ENCODE results near the gene C12orf57.
"Not testable (repeated sequence)": the region's sequence is repeated elsewhere in the genome, so short reads cannot be mapped to it uniquely, and the experiment has no call there.

The C12orf57 gene, protein sequence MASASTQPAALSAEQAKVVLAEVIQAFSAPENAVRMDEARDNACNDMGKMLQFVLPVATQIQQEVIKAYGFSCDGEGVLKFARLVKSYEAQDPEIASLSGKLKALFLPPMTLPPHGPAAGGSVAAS

DNA sequence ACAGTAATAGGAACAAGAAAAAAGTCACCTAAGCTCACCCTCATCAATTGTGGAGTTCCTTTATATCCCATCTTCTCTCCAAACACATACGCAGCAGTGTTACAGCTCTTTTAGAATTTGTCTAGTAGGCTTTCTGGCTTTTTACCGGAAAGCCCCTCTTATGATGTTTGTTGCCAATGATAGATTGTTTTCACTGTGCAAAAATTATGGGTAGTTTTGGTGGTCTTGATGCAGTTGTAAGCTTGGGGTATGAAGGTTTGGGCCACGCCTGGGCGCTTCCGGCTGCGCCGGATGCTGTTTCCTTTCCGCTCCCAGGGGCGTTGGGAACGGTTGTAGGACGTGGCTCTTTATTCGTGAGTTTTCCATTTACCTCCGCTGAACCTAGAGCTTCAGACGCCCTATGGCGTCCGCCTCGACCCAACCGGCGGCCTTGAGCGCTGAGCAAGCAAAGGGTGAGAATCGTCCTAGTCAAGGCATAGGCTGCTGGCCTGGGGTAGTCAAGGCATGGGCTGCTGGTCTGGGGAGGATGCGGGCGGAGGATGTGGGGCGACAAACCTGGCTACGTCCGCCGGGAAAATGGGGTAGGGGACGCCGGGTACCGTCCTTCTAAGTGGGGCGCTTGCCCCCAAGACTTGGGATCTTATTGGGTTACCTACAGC is at the start of gene C12orf57, which contains the start of gene RNU7-1:
Gene C12orf57, plus strand, starts transcription at position 301 of the 659 bp plus-strand sequence. Its CDS starts 100 bp downstream, at position 401.
Gene RNU7-1, plus strand, starts transcription at position 95 of the 659 bp plus-strand sequence.
- DNase-seq (ENCODE audit: low spot score) (peak; percentile 95), FAIRE-seq (peak; percentile 2)

DNA sequence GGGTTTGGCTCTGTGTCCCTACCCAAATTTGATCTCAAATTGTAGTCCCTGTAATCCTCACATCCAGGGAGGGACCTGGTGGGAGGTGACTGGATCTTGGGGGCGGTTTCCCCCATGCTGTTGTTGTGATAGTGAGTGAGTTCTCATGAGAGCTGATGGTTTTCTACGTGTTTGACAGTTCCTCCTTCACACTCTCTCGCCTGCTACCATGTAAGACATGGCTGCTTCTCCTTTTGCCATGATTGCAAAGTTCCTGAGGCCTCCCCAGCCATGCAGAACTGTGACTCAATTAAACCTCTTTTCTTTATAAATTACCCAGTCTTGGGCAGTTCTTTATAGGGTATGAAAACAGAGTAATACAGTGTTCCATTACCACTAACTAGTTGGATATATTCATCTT is 49.5 kb upstream of the C12orf57 start:
- DNase-seq (ENCODE audit: low spot score) (no peak), FAIRE-seq (no peak)

DNA sequence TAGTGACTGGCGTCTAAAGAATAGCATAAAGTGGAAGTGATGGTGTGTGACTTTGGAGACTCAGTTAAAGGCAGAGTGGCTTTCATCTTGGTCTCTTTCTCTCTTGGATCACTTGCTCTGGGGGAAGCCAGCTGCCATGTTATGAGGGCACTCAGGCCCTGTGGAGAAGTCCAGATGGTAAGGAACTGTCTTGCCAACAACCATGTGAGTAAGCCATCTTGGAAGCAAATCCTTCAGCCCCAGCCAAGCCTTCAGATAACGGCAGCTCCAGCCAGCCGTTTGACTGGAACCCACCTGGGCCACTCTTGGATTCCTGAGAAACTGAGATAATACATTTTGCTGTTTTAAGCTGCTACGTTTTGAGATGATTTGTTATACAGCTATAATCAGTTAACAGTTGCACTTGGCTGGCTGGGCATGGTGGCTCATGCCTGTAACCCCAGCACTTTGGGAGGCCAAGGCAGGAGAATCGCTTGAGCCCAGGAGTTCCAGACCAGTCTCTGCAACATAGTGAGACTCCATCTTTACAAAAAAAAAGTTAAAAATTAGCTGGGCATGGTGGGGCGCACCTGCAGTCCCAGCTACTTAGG is 46.9 kb upstream of the C12orf57 start:
- DNase-seq (ENCODE audit: low spot score) (no peak), FAIRE-seq (no peak)

DNA sequence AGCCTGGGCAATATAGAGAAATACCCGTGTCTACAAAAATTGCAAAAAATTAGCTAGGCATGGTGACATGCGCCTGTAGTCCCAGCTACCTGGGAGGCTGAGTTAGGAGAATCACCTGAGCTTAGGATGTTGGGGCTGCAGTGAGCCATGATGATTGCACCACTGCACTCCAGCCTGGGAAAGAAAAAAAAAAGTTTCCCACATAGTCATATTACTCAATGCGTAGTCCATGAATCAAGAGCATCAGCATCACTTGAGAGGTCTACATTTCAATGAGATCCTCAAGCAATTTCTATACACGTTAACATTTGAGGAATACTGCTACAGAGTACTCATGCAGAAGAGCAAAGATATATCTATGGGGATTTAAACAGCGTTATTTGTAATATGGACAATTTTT is 44.4 kb upstream of the C12orf57 start:
- FAIRE-seq (no peak), DNase-seq (ENCODE audit: low spot score) (no peak)

DNA sequence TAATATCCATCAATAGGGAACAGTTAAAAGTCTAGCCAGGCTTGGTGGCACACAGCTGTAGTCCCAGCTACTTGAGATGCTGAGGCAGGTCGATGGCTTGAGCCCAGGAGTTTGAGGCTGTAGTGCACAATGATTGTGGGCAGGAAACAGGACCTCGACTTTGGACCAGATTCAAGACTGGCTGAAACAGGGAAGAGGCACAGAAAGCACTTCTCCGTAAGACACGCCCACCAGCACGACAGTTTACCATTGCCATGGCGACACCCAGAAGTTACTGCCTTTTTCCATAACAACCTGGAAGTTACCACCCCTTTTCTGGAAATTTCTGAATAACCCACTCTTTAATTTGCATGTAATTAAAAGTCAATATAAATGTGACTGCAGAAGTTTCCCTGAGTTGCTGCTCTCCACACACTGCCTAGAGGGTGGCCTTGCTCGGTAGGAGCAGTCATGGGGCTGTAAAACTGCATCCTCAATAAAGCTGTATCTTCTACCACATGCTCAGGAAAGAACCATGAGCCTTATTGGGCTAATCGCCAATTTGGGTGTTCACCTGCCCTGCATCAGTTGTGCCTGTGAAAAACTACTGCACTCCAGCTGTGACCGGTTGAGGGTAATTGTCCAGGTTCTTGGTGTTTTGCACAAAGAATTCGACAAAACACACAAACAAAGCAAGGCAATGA is 43.8 kb upstream of the C12orf57 start:
- FAIRE-seq = no peak
- no peak for DNase-seq (ENCODE audit: low spot score)

DNA sequence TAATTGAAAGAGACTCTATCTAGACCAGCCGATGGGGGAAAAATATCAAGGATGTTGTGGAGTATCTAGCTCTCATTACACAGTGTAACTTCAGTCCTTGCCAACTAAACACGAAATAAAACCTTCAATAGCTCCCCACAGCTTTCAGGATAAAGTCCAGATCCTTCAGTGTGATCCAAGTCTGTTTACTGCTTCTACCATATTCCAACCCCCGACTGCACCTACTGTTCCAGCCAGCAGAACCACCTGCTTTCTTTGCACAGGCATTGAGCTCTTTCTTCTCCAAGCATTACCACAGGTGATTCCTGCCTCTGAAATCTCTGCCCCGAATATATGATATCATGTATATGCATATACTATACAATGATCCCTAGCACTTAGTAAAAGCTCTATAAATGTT is 41.4 kb upstream of the C12orf57 start:
- DNase-seq (ENCODE audit: low spot score) = no peak
- no peak for FAIRE-seq

DNA sequence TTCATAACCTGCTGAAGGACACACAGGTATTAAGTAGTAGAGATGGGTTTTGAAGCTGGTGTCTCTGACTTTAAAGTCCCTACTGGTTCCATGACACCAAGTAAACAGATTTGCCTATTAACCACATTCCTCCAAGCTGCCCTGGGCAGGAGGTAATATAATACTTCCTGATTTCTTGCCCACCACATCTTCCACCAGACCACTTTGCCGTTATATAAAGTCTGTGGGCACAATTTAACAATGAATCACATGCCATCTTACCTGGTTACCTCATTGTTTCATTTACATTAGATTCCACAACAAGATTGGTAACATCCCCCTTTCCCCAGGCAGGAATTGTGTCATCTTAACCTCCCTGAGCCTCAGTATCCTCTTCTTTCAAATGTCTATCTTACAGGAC is 40.1 kb upstream of the C12orf57 start:
- FAIRE-seq (no peak), DNase-seq (ENCODE audit: low spot score) (peak; percentile 49)

DNA sequence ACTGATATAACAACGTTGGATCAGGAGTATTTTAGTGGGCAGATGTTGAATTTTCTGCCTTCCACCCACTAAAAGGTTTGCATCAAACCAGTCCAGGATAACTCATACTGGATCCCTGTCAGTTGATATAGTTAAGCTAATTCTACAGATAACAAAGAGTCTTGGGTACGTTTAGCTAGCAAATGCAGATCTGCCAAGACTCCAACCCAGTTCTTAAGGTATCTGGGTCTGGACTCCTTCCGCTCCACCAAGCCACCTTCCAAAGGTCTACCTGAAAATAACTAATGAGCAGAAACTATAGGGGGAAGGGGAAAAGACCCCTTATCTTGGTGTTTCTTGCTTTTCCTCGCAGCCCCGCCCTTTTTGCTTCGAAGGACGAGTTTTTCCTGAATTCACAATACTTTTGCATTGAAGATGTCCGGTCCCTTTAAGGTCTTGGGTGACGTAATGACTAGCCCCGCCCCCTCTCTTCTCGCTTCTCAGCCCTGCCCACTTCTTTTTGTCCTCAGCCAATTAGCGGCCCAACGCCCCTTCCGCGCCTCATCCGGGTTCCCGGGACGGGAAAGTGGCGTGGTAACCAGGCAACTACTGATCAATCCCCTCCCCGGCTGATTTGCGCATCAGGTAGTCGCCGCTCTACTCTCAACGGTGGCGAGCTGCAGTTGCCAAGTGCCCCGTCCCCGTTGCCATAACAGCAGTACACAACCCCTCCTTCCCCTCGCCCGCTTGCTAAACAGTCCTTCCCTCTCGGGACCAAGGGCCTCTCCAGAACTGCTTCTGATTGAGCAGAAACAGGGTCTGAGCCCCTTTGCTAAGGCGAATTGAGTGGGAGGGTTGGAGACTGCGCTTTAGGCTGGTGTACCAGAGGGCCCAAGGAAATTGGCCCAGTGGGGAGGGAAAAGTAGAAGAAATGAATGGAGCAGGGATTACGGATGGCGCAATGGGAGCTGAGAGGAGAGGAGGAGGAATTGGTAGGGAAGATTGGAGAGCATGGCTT is 39.2 kb upstream of the C12orf57 start, which contains the start of gene LRRC23:
Gene LRRC23, plus strand, starts transcription at position 543 of the 997 bp plus-strand sequence. CDS start 812 bp downstream, outside the sequence.
- FAIRE-seq (peak; percentile 84), DNase-seq (ENCODE audit: low spot score) (peak; percentile 79)

DNA sequence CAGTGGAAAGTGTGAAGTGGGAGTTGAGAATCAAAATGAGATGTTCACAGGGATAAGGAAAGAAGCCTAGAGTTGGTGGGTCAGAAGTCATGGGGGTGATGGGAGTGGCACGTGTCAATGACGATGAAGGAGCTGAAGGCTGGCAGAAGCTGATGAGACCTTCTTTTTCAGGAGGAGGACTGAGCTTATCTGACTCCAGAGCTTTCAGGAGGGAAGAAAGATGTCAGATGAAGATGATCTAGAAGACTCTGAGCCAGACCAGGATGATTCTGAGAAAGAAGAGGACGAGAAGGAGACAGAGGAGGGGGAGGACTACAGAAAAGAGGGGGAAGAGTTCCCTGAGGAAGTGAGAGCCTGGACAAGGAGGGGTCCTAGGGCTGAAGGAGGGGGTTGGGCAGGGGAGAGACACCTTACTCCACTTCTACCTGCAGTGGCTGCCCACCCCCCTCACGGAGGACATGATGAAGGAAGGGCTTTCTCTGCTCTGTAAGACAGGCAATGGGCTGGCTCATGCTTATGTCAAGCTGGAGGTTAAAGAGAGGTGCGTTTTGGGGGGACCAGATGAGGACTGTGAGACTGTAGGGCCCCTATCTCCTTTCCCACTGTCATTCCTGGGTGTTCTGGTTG is 38.3 kb upstream of the C12orf57 start:
- DNase-seq (ENCODE audit: low spot score) = no peak
- no peak for FAIRE-seq

DNA sequence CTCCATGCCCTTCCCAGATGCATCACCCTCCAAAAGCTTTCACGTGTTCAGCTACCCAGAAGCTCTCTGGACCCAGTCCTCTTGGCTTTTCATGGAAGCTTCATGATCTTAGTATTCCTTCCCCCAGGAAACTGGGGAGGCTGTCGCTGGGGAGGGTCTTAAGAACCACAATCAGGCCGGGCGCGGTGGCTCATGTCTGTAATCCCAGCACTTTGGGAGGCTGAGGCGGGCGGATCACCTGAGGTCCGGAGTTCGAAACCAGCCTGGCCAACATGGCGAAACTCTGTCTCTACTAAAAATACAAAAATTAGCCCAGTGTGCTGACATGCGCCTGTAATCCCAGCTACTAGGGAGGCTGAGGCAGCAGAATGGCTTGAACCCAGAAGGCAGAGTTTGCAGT is 35.7 kb upstream of the C12orf57 start:
- not testable (repeated sequence) for DNase-seq (ENCODE audit: low spot score); FAIRE-seq

DNA sequence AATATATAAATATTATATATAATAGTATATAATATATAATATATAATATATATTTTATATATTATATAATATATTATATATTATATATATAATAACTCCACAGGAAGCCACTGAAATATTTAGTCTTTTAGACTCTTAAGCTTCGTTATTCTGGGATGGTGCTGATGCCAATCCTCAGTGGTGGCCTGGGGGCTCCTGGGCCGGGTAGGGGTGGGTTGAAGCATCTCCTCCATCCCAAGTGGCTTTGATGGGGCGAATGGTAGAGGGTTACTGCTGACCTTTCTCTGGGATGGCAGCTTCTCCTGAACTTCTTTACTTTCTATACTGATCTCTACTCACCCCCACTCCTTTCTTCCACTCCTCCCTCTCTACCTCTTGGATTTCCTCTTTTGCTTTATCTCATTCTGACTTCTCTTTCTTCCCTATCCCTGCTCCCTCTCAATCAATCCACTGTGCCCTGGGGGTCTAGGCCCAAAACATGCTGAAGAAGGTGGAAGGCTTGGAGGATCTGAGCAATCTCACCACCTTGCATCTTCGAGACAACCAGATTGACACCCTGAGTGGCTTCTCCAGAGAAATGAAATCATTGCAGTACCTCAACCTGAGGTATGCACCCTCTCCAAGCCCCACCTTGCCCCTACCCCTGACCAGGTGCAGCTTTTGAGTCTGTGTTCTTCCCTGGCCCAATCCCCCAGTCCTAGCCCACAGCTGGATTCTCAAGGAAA is 34.2 kb upstream of the C12orf57 start:
- DNase-seq (ENCODE audit: low spot score) (no peak), FAIRE-seq (no peak)

DNA sequence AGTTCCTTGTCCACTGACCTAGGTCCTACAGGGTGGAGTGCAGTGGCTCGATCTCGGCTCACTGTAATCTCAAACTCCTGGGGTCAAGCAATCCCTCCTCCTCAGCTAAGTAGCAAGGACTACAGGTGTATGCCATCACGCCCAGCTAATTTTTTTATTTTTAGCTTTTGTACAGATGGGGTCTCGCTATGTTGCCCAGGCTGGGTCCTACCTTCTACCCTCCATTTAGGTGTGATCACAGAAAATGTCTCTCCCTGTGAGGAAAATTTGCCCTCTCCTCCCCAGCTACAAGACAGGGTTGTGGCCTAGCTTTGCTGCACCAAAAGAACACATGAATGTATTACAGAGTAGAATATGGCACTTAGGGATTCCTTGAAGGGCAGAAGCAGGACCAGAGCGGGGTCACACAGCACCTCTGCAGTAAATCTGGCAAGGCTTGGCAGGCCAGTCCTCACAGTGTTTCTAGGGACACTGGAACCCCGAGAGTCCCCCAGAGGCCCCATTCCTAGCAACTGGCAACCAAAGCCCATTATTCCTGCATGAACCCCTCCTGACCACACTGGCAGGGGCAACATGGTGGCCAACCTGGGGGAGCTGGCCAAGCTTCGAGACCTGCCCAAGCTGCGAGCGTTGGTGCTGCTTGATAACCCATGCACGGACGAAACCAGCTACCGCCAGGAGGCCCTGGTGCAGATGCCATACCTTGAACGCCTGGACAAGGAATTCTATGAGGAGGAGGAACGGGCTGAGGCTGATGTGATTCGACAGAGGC is 31.5 kb upstream of the C12orf57 start:
- DNase-seq (ENCODE audit: low spot score) (no peak), FAIRE-seq (no peak)

DNA sequence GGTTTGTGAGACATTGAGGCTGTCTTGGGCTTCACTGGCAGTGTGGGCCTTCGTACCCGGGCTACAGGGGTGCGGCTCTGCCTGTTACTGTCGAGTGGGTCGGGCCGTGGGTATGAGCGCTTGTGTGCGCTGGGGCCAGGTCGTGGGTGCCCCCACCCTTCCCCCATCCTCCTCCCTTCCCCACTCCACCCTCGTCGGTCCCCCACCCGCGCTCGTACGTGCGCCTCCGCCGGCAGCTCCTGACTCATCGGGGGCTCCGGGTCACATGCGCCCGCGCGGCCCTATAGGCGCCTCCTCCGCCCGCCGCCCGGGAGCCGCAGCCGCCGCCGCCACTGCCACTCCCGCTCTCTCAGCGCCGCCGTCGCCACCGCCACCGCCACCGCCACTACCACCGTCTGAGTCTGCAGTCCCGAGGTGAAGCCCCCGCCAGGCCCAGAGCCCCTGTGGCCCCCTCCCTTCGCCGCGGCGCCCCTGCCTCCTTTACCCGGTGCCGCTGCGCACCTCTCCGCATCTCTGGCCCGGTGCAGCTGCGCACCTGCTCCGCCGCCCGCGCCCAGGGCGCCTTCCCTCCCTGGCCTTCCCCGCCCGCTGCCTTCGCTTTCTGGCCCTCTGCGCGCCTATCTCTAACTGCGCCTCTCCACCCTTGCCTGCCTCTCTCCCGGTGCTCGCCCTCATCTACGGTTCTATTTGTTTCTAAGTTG is 29.4 kb upstream of the C12orf57 start, which contains the start of gene ENO2:
Gene ENO2, plus strand, starts transcription at position 335 of the 701 bp plus-strand sequence. CDS start 1,253 bp downstream, outside the sequence.
- peak; percentile 16 for DNase-seq (ENCODE audit: low spot score)
- FAIRE-seq = no peak

DNA sequence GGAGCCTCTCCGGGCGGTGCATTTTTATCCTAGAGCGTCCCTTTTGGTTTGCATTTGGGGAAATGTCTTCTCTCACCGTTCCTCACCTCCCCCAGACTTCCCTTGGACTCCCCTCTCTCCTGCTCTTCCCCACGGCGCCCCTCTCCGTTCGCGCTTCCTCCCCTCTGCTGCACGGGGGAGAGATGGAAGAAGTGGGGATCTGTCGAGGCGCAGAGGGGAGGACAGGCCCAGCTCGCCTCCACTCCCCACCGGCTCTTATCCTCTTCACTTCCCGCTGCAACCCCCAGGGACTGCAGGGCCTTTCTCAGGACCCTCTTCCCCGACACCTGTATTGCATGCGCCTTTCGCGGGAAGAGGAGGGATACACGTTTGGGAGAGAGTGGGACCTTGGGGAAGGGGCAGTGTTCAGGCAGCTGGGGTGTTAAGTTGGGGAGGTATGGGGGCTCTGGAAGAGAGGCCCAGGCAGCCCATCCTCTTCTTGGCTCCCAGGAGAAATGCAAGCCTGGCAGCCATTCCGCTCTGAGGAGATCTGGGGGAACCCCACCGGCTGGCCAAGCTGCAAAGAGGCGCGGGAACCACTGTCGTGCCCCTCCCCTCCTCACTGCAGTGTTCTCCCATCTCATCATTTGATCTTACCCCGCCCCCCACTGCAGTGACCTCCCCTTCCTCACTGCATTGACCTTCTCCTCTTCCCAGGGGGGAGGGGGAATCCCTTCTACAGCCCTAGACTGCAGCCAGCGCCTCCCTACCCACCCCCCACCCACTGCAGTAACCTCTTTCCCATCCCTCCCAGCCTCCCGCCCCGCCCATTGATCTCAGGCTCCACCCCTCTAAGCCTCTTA is 28.7 kb upstream of the C12orf57 start:
- FAIRE-seq = no peak
- no peak for DNase-seq (ENCODE audit: low spot score)

DNA sequence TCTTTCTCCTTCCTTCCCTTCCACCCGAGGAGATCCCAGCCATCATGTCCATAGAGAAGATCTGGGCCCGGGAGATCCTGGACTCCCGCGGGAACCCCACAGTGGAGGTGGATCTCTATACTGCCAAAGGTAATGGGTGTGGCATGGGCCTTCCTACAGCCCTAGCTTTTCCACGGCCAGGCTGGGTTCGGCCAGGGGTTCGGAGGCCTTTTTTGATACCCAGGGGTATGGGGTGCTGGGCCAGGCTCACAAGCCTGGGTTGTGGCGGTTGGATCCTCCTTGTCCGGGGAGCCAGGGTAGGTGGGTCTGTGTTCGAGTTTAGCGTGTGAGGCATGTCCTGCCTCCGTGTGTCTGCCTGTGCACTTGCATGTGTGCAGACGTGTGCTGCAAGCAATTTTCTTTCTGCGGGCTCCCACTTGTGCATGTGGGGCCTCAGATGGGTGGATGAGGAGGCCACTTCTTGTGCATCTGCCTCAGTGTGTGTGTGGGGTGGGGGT is 28.0 kb upstream of the C12orf57 start:
- FAIRE-seq (no peak), DNase-seq (ENCODE audit: low spot score) (no peak)

DNA sequence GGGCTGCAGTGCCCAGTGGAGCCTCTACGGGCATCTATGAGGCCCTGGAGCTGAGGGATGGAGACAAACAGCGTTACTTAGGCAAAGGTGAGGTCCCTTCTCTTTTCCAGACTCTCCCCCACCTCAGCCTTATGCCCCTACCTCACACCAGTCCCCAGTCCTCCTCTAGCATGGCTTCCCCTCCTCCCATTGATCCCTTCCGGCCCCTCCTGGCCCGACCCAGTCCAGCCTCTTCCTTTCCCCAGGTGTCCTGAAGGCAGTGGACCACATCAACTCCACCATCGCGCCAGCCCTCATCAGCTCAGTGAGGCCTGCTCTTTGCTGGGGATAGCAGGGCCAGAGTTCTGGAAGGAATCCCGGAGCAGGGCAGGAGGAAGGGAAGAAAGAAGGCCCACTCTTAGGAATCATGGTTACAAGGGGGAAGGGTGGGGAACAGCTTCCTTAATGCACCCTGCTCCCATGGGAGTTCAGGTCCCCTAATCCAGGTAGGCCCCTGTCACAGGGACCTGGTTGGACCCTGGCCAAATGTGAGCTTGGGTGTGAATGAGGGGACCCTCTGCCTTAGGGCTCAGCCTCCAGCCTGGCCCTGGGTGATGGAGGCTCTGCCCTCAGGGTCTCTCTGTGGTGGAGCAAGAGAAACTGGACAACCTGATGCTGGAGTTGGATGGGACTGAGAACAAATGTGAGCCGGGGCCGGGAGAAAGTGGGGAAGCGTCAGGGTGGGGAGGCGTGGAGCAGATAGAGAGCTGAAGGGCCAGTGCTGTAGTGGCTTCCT is 27.2 kb upstream of the C12orf57 start:
- no peak for FAIRE-seq
- DNase-seq (ENCODE audit: low spot score) = no peak
